K562 (cell line): Measurements from ENCODE around the gene DENND6B.

ENCODE experiments used
- CBFB ChIP-seq: sonication (generic); formaldehyde crosslinking; IDR thresholded peaks from 2 replicates; pipeline ENCODE4 v1.4.0; 2020; ENCODE audit warnings: mild to moderate bottlenecking, missing genetic modification reagents
- EZH2 ChIP-seq: IDR thresholded peaks from 2 replicates; pipeline ENCODE4 v1.6.1; 2012; ENCODE audit warnings: low read depth, mild to moderate bottlenecking, inconsistent platforms, low read length, borderline replicate concordance
- GABPB1 ChIP-seq: sonication (generic); formaldehyde crosslinking; IDR thresholded peaks from 2 replicates; pipeline ENCODE4 v1.8.0; 2022; ENCODE audit warnings: mild to moderate bottlenecking, missing genetic modification reagents
- MTA1 ChIP-seq: fragments of 450-650 bp; IDR thresholded peaks from 2 replicates; pipeline ENCODE4 v1.6.1; 2017; ENCODE audit warnings: borderline replicate concordance
- TFAP4 ChIP-seq: sonication (generic); formaldehyde crosslinking; IDR thresholded peaks from 2 replicates; pipeline ENCODE4 v1.8.0; 2022; ENCODE audit warnings: missing genetic modification reagents, mild to moderate bottlenecking, moderate library complexity, borderline replicate concordance

GRCh38 chr22:50275181-50276055 is 51.4 kb downstream of the DENND6B start:
- TF ChIP-seq MTA1, result no peak
- no peak for TF ChIP-seq GABPB1 (CRISPR knock-in tag)
- TF ChIP-seq CBFB (CRISPR knock-in tag), result no peak
- no peak for TF ChIP-seq TFAP4 (CRISPR knock-in tag)
- no peak for TF ChIP-seq EZH2
